ENCODE measurements around the gene NUBPL.

The NUBPL gene

GRCh38 chr14:31802838-31803237 lies 241.6 kb downstream of the NUBPL start:
- no peak for TF ChIP-seq CTCF (IDR thresholded peaks at IDR 0.05)

- TF ChIP-seq CTCF (IDR thresholded peaks at IDR 0.05): no peak
Measured at GRCh38 chr14:31806249-31806648, 245.0 kb downstream of the NUBPL start.

GRCh38 chr14:31819281-31819680 lies 258.1 kb downstream of the NUBPL start:
- no peak for TF ChIP-seq CTCF (IDR thresholded peaks at IDR 0.05)

GRCh38 chr14:31825459-31825858 lies 264.3 kb downstream of the NUBPL start:
- no peak for TF ChIP-seq CTCF (IDR thresholded peaks at IDR 0.05)

GRCh38 chr14:31827325-31827724 lies 266.1 kb downstream of the NUBPL start:
- TF ChIP-seq CTCF (IDR thresholded peaks at IDR 0.05): no peak

GRCh38 chr14:31828946-31829868 lies 268.0 kb downstream of the NUBPL start:
- no peak for TF ChIP-seq CTCF (IDR thresholded peaks at IDR 0.05)

GRCh38 chr14:31834616-31835015 lies 273.4 kb downstream of the NUBPL start:
- TF ChIP-seq CTCF (IDR thresholded peaks at IDR 0.05): no peak
